GM19238 (cell line): Measurements from ENCODE around the gene SAV1.

ENCODE experiments used
- DNase-seq: peaks from one replicate; pipeline ENCODE4 v3.0.0; 2011; ENCODE audit warnings: low spot score; ENCODE audit not compliant: insufficient read length

The SAV1 gene

GRCh38 chr14:50608302-50608851 is 59.7 kb downstream of the SAV1 start:
- no peak for DNase-seq

GRCh38 chr14:50607761-50608160 is 60.3 kb downstream of the SAV1 start:
- no peak for DNase-seq

DNA sequence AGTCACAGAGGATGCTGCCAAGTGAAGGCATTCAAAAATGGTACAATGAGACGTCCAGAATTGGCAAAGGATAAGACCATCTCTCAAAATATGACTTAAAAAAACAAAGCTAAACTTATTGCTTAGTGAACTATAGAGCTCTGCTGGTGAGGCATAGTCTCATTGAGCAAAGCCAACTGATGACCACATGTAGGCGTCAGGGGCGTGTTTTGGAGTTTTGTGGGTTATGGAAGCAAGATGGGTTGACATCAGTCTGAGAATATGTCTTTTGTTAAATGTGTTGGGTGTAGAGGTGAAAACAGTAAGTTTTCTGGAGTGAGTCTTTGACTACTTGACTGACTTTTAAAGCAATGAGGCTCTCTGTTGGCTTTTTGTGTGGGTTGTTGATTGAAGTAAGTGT is 60.9 kb downstream of the SAV1 start:
- no peak for DNase-seq

- DNase-seq = no peak
Measured at GRCh38 chr14:50606468-50606867, 61.6 kb downstream of the SAV1 start.

GRCh38 chr14:50605766-50606165 is 62.3 kb downstream of the SAV1 start:
- no peak for DNase-seq

- no peak for DNase-seq
Measured at GRCh38 chr14:50603565-50603964, 64.5 kb downstream of the SAV1 start.

DNA sequence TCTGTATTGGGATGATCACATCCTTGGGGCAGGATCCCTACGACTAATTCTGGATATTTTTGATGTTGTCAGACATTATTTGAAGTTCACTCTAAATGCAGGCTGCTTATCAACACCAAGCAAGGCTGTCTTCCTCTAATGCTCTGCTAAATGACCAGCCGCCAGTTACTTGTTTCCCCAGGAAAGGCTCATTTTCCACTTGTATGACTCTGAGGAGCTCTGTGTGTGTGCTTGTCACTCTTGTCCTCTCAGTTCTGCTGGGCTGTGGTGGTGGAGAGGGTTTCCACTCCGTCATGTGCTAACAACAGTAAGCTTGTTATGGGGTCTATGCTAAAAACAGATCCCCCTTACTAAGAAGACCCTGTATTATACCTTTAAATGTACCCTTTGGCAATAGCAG is 66.1 kb downstream of the SAV1 start:
- no peak for DNase-seq

DNA sequence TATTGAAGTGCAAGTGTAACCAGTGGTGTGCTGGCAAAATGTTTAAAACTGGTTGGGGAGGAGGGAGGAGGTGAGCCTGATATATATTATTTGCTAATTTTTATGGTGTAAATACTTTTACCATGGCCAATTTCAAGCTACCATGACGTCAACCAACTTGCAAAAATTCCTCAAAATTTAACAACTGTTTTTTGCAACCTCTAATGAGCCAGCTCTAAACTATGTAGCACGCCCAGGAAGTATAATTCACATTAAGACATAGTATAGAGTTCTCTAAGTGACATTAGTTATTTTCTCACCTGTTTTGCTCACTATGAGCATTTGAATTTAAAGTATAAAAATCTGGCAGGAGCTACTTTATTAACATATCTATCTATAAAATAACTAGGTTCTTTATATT is 66.7 kb downstream of the SAV1 start:
- DNase-seq = no peak

DNA sequence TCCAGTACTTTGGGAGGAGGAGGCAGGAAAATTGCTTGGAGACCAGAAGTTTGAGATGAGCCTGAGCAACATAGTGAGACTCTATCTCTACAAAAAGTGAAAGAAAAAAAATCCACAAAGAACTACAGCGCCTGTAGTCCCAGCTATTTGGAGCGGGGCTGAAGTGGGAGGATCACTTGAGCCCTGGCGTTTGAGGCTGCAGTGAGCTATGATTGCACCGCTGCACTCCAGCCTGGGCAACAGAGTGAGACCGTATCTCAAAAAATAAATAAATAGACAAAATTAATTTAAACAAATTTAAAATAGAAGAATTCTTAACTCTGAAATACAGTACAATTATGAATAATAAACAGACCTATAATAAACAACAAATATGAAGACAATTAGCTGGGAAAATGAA is 67.3 kb downstream of the SAV1 start:
- DNase-seq = no peak

DNA sequence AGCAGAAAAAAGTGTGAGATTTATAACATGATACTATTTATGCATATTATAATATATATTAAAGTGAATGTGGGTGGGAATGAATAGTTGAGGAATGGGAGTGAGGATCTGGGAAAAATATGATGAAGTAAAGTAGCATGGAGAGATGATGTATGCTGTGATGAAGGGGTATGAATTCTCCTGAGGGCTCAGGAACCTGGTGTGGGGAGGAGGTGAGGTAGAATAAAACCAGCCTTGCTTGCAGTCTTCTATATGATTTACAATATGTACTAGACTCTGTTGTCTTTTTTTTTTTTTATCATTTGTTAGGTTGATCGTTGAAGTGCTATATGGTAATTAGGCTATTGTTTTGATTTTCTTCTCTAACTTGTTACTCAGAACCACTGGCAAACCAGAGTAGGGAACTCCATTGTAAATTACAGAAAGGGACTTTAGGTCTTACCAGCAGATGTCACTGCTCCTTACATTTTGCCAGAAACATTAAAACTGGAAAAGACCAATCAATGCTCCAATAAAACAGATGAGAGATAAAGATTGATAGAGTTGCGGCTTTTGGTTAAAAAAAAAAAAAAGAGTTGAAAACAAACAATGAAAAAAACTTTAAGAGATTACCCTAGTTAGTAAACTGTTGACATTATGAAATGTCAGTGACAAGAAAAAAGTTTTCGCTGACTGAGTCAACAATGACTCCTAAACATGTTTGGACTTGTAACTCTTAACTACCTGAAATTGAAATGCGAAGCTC is 68.2 kb downstream of the SAV1 start:
- DNase-seq = no peak

GRCh38 chr14:50598765-50599164 is 69.3 kb downstream of the SAV1 start:
- DNase-seq = no peak

DNA sequence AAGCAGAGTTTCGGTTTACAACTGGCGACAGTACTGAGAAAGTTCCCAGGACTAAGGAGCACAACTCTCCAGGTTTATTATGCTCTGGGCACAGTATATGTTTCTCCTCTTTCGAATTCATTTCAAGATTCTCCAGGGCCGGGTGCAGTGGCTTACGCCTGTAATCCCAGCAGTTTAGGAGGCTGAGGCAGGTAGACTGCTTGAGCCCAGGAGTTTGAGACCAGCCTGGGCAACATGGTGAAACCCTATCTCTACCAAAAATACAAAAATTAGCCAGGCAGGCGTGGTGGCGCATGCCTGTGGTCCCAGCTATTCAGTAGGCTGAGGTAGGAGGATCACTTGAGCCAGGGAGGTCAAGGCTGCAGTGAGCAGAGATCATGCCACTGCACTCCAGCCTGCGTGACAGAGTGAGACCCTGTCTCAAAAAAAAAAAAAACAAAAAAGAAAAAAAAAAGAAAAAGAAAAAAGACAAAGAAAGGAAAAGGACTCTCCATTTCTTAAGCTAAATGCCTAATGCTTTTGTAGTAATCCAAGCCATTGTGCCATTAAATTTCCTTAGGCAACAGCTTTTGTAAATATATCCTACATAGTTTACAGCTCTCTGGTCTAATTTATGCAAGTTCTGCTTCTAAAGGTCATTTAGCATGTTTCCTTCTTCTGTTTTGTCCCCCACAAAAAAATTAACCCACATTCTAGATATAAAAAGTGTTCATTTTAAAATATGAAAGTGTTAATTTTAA is 73.4 kb downstream of the SAV1 start:
- no peak for DNase-seq

DNA sequence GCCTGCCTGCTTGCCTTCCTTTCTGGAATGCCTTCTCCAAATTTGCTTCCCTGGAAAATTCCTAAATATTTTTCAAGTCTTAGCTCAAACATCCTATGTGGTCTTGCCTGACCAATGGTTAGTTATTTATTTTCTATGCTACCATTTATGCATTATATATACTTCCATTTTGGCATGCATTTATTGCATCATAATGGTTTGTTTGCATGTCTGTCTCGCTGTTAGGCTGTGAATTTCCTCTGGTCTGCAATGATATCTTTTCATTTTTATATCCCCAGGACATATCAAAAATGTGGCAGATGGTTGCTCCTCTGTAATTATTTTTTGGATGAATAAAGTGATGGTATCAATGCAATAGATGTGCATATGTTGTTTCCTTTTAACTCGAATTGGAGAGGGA is 77.6 kb downstream of the SAV1 start:
- no peak for DNase-seq
